Natural killer cell (primary cell): ENCODE measurements around the gene FAIM2. TPM values are rescaled to one million over a fixed set of nuclear protein-coding genes. Genes with fewer than 3 reads are reported as not detected.

ENCODE experiments used
- ATAC-seq, 3 donors: fragments of 150-1000 bp in 2 of 3; fragments of 200-7000 bp in 1 of 3; cut with Tn5 transposase; 1 replicate in 1 of 3; 2 replicates in 2 of 3; pipeline ENCODE4 v1.10.0; 2021; ENCODE audit warnings: mild to moderate bottlenecking in 2 of 3, moderate library complexity in 2 of 3
- DNase-seq, 2 donors: peaks; one replicate each; pipeline versions ENCODE4 v3.0.0 to v3.0.0-alpha.2; 2013 to 2021; ENCODE audit warnings: mixed read lengths in 1 of 2
- H3K27ac ChIP-seq: one replicate; pipeline ENCODE4 v1.5.1; 2013; ENCODE audit warnings: mild to moderate bottlenecking, low read length
- H3K27me3 ChIP-seq: one replicate; pipeline ENCODE4 v1.6.1; 2013; ENCODE audit warnings: low read length; ENCODE audit not compliant: control insufficient read depth, insufficient read depth
- H3K36me3 ChIP-seq: one replicate; pipeline ENCODE4 v1.6.1; 2013; ENCODE audit warnings: low read length; ENCODE audit not compliant: control insufficient read depth, insufficient read depth
- H3K4me1 ChIP-seq: one replicate; pipeline ENCODE4 v1.6.1; 2013; ENCODE audit warnings: low read length; ENCODE audit not compliant: control insufficient read depth, insufficient read depth
- H3K4me3 ChIP-seq: one replicate; pipeline ENCODE4 v1.5.1; 2013; ENCODE audit warnings: low read length
- H3K9me3 ChIP-seq: one replicate; pipeline ENCODE4 v1.6.1; 2013; ENCODE audit warnings: low read length; ENCODE audit not compliant: control insufficient read depth, insufficient read depth
- H3K27ac Mint-ChIP-seq, 2 donors: one replicate each; pipeline ENCODE4 v1.8.0; 2022; ENCODE audit warnings: mild to moderate bottlenecking in 2 of 2, mixed read lengths in 2 of 2, moderate library complexity in 1 of 2
- H3K27me3 Mint-ChIP-seq, 2 donors: one replicate each; pipeline ENCODE4 v1.8.0; 2022; ENCODE audit warnings: low read depth in 2 of 2, mixed read lengths in 2 of 2
- H3K36me3 Mint-ChIP-seq: one replicate; pipeline ENCODE4 v1.8.0; 2022; ENCODE audit warnings: mixed read lengths
- H3K4me1 Mint-ChIP-seq, 2 donors: one replicate each; pipeline ENCODE4 v1.8.0; 2022; ENCODE audit warnings: mixed read lengths in 2 of 2
- H3K4me3 Mint-ChIP-seq: one replicate; pipeline ENCODE4 v1.8.0; 2022; ENCODE audit warnings: mild to moderate bottlenecking, moderate library complexity, mixed read lengths
- H3K9me3 Mint-ChIP-seq, 2 donors: one replicate each; pipeline ENCODE4 v1.8.0; 2022; ENCODE audit warnings: mixed read lengths in 2 of 2
- WGBS: methylation state at CpG from one replicate; pipeline ENCODE4 v1.1.7; 2013; ENCODE audit warnings: missing lambda C conversion rate; ENCODE audit not compliant: insufficient coverage; 5-methylcytosine and 5-hydroxymethylcytosine counted together
- intact Hi-C: fragments of 100-400 bp; cut with micrococcal nuclease; formaldehyde crosslinking; loops from one replicate; pipeline ENCODE4 v1.14.2; 2022
- total RNA-seq, 4 donors: library from RNA; stranded (reverse); fragments of 120-200 nt in 1 of 4; gene quantifications; one replicate each; pipeline versions ENCODE4 v1.2.3 to v1.2.4, GENCODE V29; 2013 to 2022
- TF ChIP-seq, protein P1 (sequence below): fragments of 200-600 bp; IDR thresholded peaks from one replicate; pipeline ENCODE4 v1.8.0; 2022; ENCODE audit warnings: antibody characterized with exemption

Gene FAIM2
- total RNA-seq, 3 donors from 2014 or later (not counting 1 experiment from before 2014, with no cell fraction given), result 0.09 to 0.57 TPM; not detected in 1

DNA sequence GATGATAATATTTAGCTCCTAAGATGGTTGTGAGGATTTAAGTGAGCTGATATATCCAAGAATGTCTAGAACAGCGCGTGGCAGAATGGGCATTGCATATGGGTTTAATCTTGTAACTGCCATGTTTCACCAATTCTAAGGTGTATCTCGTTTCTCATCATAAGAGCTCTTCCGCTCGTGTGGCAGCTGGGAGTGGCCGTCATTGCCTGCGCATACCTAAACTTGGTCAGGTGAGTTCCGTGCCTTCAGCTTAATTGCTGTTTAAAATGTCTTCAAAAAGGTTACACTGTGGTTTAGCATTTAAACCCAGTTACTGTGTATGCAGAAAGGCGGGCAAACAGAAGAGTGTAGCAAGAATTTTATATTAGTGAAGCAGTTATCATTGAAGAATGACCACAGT, 42.4 kb upstream of the FAIM2 start:
- H3K27me3 ChIP-seq, result no peaks in the 10 kb centered on the region
- WGBS, result 84% methylated on average over 9 of the region's 9 CpGs
- intact Hi-C loops, result no loop called here
- H3K4me1 ChIP-seq, result peaks cover 7% of the 10 kb centered on the region
- no peak overlapping the region for H3K27ac ChIP-seq
- DNase-seq, result peak in 1 of 2 donors; percentile 40
- TF ChIP-seq, protein P1, sequence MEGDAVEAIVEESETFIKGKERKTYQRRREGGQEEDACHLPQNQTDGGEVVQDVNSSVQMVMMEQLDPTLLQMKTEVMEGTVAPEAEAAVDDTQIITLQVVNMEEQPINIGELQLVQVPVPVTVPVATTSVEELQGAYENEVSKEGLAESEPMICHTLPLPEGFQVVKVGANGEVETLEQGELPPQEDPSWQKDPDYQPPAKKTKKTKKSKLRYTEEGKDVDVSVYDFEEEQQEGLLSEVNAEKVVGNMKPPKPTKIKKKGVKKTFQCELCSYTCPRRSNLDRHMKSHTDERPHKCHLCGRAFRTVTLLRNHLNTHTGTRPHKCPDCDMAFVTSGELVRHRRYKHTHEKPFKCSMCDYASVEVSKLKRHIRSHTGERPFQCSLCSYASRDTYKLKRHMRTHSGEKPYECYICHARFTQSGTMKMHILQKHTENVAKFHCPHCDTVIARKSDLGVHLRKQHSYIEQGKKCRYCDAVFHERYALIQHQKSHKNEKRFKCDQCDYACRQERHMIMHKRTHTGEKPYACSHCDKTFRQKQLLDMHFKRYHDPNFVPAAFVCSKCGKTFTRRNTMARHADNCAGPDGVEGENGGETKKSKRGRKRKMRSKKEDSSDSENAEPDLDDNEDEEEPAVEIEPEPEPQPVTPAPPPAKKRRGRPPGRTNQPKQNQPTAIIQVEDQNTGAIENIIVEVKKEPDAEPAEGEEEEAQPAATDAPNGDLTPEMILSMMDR, result no peak
- H3K27me3 Mint-ChIP-seq, result peaks cover 15 to 19% of the 10 kb centered on the region in 2 donors
- H3K27ac Mint-ChIP-seq, result peak overlapping the region in 1 of 2 donors; percentile 86
- no peak overlapping the region for H3K4me3 ChIP-seq
- ATAC-seq, result no peak
- no peaks in the 10 kb centered on the region for H3K36me3 Mint-ChIP-seq
- no peaks in the 10 kb centered on the region for H3K36me3 ChIP-seq
- H3K9me3 Mint-ChIP-seq, result no peaks in the 10 kb centered on the region
- H3K9me3 ChIP-seq, result no peaks in the 10 kb centered on the region
- H3K4me1 Mint-ChIP-seq, result peaks cover 14 to 23% of the 10 kb centered on the region in 2 donors
- H3K4me3 Mint-ChIP-seq, result peak overlapping the region; percentile 78

DNA sequence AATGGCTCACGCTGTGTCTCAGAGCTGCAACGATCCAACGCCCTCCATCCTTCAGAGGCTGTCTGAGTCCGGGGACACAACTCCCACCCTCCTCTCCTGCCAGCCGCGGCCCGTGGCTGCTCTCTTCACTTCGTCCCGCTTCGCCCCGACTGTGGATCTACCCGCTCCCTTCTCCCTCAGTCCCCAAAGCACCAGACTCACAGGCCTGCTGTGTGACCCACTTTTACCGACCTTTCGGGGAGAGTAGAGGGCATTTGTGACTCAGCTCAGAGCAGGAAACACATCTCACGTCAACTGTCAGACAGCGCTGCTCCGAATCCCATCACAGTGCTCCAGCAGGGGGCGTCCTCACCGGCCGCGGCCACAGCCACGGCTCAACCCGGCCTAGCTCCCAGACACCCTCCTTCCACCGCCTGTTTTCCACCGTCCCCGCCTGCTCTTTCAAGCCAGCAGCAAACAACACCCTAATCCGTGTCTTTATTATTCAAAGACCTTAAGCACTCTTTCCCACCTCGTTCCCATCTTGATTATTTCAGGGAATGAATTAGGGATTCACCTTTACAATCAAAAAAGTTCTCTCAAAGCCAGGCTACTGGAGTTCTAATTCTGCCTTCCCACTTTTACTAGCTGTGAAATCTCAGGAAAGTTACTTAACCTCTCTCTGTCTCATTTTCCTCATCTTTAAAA, 41.8 kb upstream of the FAIM2 start:
- Mint-ChIP-seq H3K36me3 (no peaks in the 10 kb centered on the region), H3K9me3 (no peaks in the 10 kb centered on the region), H3K4me1 (peaks cover 14 to 23% of the 10 kb centered on the region in 2 donors), H3K27ac (peak overlapping the region in 1 of 2 donors; percentile 86), H3K4me3 (peak overlapping the region; percentile 78), H3K27me3 (peaks cover 15 to 16% of the 10 kb centered on the region in 2 donors)
- Histone ChIP-seq H3K27me3 (no peaks in the 10 kb centered on the region), H3K4me3 (no peak overlapping the region), H3K9me3 (no peaks in the 10 kb centered on the region), H3K36me3 (no peaks in the 10 kb centered on the region), H3K4me1 (peaks cover 7% of the 10 kb centered on the region), H3K27ac (peak overlapping the region; percentile 37)
- ATAC-seq (peak; percentile 95 to 99 (median 98)), DNase-seq (peak; percentile 72 to 89)
- TF ChIP-seq, protein P1, result peak; percentile 80
- 9% methylated on average over 28 of the region's 28 CpGs for WGBS
- intact Hi-C loops, result no loop called here

DNA sequence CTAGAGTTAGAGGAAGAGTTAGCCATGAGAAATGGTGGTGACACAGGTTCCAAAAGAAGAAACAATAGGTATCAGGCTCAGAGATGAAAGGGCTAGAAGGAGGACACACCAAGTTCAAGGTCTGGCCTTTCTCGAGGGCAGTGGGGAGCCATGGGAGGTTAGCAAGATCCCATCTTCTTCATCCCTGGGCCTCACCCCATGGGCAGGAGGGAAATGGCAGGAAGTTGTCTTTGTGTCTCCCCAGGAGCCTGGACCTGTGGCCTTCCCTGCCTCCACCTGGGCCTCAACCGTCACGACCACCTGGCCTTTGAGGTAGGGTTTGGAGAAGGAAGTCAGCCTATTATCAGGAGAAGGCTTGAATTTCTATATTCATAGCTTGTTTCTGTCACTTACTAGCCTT, 41.0 kb upstream of the FAIM2 start:
- no peak overlapping the region for H3K27ac ChIP-seq
- H3K9me3 Mint-ChIP-seq, result no peaks in the 10 kb centered on the region
- peaks cover 7% of the 10 kb centered on the region for H3K4me1 ChIP-seq
- H3K27me3 ChIP-seq, result no peaks in the 10 kb centered on the region
- H3K27me3 Mint-ChIP-seq, result peaks cover 12 to 15% of the 10 kb centered on the region in 2 donors
- no peaks in the 10 kb centered on the region for H3K36me3 Mint-ChIP-seq
- intact Hi-C loops, result no loop called here
- TF ChIP-seq, protein P1, result no peak
- H3K9me3 ChIP-seq, result no peaks in the 10 kb centered on the region
- H3K4me3 ChIP-seq, result no peak overlapping the region
- no peak overlapping the region for H3K4me3 Mint-ChIP-seq
- WGBS, result 91% methylated on average over 3 of the region's 3 CpGs
- peak overlapping the region in 1 of 2 donors; percentile 86 for H3K27ac Mint-ChIP-seq
- no peaks in the 10 kb centered on the region for H3K36me3 ChIP-seq
- DNase-seq (no peak), ATAC-seq (no peak)
- H3K4me1 Mint-ChIP-seq, result peaks cover 14 to 23% of the 10 kb centered on the region in 2 donors
